GM18520 (cell line): Measurements from ENCODE around the gene ZFYVE28.

Source experiments
- ATAC-seq: cut with Tn5 transposase; IDR thresholded peaks from one replicate; pipeline ENCODE4 v1.9.1; 2021; ENCODE audit not compliant: unreplicated experiment

ZFYVE28 gene

DNA sequence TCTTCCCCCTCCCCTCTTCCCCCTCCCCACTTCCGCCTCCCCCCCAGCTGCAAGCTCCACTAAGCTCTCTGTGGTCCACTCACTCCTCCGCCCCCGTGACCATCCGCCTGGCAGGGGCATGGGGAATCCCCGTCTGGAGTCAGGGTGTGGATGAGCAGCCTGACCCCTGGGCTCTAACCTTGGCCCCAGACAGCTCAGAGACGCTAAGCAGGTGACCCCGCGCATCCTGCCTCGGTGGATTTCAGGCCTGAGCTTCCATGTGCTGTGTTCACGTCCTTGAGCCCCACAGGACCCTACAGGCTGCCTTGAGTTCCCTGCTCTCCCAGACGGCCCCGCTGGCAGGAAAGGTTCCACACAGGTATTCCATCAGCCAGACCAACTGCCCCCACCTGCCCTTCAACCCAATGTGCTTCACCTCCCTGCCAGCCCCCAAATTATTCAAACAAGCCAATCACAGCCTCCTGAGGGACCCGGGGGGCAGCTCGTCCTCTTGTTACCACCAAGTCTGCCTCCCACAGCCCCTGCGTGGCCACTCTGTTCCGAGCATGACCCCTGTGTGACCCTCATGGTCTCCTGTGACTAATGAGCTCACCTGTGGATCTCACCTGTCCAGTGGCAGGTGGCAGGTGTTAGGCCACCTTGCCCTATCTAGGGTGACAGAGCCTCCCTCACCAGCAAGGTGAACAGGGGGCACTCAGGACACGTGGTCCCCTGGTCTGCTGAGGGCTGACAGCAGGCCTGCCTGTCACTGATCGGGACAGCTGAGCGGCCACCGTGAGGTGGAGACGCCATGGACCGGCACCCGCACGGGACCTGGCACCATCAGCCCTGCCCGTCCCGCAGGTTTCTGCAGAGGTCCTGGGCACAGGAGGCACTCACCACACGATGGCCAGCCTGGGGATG is 83.4 kb downstream of the ZFYVE28 start:
- no peak for ATAC-seq

DNA sequence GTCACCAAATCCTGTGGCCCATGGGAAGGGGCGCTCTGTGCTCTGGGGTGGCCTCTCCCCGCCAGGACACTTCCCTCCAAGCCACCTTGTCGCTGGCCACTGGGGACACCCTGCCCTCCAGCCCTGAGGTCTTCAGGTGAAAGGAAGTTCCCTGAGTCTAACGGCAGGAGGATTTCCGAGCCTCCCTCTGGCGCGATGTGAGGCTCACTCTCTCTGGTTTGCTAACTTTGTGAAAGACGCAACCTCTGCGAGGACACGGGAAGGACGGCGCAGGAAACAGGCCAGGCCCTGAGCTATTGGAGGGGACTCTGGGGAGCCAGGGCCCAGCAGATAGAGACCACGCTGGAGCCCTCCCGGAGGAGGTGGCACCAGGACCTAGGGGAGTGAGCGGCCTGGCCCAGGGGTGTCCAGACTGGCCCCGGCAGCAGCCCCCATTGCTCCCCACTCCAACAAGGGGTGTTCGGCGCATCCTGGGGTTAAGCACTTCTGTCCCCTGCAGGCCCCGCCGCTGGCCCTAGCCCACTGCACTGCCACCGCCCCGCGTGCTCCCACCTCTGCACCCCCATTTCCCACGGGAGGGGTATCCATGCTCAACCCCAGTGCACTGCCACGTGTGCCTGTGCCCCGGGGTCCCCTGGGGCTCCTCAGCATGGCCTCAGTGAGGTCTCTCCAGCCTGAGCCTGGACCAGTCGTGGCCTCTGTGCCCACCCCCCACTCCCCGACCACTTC is 84.4 kb downstream of the ZFYVE28 start:
- no peak for ATAC-seq

- ATAC-seq: no peak
Observed at GRCh38 chr4:2333356-2333841, 85.0 kb downstream of the ZFYVE28 start.

DNA sequence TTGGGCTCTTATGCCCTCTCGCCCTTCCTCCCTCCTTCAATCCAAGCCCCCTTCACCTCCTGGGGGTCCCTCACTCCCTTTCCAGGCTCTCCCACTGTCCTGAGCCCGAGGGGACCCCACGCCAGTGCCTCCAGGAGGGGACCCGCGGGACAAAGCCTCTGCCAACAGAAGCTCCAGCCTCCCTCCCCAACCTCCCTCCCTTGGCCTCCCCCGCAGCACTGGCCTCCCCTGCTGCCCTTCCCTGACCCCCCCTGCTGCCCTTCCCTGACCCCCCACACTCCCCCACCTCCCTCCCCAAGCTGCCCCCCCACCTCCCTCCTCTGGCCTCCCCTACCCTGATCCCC is 85.5 kb downstream of the ZFYVE28 start:
- no peak for ATAC-seq

- ATAC-seq: no peak
Observed at GRCh38 chr4:2332201-2332975, 86.1 kb downstream of the ZFYVE28 start.

DNA sequence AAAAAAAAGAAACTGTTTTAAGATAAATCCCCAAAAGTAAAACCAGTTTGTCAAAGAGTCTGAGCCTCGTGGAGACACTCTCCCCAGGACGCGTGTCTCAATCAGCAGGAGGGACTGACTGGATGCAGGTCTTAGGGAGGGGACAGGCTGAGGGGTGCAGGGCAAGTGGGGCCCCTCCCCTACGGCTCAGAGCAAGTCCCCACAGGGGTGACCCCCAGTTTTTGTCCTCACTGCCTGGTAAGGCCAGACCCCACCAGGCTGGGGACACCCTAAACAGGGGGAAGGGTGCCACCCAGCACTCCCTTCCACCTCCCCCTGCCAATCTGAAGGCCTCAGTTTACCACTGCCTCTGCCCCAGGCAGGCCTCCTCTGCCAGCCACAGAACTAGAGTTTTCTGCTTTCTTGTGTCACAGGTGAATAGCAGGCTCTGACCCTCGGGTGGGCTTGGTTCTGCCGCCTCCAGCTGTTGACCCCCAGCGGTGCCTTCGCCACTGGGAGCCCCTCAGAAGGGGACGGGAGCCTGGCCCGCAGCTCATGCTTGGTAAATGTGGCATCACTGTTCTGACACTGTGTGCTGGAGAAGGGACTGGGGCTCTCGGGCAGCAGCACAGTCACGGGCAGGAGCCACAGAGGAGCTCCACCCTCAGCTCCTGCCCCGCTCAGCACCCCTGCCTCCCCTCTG is 86.8 kb downstream of the ZFYVE28 start:
- no peak for ATAC-seq

- no peak for ATAC-seq
Observed at GRCh38 chr4:2331043-2331420, 87.4 kb downstream of the ZFYVE28 start.

DNA sequence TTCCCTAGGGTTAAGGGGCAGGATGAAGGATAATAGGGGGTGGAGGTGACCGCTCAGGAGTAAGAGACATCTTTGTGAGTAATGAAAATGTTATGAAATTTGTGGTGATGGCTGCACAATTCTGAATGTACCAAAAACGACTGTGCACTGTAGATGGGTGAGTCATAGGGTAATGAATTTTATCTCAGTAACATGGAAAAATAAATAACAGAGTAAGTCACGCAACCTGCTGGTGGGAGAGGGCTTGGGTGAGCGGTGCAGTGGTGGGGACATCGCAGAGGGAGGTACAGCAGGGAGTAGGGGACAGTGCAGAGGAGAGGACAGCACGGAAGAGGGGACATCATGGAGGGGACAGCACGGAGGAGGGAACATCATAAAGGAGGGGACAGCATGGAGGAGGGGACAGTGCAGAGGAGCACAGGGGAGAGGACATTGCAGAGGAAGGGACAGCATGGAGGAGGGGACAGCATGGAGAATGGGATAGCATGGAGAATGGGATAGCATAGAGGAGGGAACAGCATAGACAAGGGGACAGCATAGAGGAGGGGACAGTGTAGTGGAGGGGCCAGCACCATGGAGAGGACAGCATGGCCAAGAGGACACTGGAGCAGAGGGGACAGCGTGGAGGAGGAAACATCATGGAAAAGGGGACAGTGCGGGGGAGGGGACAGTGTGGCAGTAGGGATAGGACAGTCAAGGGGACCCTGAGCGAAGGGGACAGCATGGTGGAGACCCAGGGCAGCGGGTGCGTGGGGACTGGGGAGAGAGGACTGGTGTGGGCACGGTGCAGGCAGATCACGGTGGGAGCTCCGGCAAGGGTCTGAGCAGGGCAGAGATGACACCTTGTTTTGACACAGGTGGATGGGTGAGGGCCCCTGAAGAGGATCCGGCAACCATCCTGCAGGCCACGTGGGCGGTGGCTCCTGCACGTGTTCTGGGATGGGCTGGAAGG is 88.1 kb downstream of the ZFYVE28 start:
- no peak for ATAC-seq

DNA sequence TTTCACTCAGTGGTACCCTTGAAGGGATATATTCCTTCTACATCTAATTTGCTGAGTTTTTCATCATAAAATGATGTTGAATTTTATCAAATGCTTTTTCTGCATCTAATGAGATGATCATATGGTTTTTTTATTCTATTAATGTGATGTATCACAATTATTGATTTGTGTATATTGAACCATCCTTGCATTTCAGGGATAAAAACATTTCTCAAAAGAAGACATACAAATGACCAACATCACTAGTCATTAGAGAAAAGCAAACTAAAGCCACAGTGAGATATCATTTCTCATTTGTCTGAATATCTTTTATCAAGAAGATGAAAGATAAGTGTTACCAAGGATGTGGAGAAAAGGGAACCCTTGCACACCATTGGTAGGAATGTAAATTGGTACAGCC is 90.9 kb downstream of the ZFYVE28 start:
- ATAC-seq: no peak

DNA sequence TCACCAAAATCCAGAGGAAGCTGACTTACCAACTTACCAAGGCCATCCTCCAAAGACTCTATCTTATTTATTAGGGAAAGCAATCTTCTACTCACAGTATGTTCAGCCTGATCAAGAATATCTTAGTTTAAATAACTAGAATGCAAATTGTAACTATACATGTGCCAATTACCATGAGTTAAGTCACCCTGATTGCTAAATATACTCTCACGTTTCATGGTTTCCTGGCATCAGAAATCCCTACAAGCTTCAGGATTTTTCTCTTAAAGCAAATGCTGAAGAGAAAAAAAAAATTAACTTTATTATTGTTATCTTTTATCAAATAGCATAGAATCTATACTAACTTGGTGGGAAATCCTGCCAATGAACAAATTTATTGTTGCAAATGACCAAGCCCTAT is 93.6 kb downstream of the ZFYVE28 start:
- no peak for ATAC-seq

- ATAC-seq: no peak
Observed at GRCh38 chr4:2322841-2323240, 95.6 kb downstream of the ZFYVE28 start.

DNA sequence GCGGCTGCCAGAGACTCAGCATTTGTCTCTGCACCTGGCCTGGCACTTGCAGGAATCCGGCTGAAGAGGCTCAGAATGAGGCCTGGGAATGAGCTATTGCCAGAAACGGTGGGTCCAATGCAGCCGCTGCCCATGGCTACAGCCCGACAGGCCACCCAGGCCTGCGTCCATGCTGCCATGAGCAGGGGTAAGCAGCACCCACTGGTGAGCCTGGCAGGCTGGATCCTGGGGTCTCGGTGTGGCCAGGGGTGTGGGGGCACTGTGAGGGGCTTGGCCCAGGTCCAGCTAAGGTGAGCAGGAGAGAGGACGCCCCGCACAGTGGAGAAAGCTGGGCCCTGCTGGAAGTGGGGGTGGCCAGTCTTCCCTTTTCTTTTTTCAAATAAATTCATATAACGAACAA is 96.2 kb downstream of the ZFYVE28 start:
- ATAC-seq: no peak

DNA sequence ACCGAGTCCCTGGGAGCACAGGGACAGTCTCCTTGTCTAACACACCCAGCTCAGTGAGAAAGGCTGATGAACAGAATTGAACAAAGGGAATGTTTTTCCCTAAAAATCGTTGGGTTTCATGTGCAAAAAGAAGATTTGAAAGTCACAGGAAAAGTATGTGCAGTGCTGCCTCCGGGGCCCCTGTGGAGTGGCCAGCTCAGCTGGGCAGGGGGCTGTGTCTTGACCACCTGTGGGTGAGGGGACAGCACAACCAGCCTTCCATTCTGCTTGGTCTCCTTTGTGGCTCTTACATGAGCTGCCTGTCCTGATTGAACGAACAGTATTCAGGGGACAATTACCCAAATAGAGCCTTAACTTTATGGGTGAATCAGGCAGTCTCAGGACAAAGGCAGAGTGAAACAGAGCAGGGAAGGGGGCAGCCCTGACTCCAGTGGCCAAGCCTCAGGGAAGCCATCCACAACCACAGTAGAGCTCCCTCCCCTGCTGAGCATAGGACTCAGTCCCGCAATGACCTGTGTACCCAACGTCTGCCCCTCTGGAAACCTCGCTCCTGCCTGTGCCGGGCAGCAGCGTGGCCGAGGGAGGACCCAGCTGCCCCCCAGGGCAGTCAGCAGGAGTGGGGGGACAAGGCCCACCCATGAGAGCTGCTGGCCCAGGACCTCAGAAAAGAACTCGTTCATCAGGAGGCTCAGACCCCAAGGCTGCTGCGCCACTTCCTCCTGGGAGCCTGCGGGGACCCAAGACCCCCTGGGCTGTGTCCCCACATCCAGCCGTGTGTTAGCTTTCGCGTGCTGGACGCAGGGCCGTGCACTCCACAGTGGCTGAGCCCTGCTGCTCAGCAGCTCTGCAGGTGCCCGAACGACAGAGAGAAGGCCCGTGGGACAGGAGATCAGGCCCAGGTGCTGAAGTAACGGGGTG is 96.9 kb downstream of the ZFYVE28 start:
- ATAC-seq: no peak

DNA sequence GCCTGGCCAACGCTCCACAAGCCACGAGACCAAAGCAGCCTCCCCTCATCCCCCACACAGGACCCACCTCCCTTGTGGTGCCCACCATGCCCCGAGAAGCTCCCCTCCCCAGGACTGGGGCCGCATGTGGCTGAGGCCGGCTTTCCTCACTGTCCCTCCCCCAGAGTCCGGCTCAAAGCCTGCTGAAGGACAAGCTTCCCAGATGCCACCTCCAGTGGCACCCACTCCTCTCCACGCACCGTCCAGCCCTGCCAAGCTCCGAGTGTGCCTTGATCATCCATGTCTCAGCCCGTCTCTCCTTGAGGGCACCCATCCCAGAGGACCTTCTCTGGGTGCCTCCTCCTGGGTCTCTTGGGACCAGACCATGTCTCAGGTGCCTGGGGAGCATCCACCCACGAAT is 97.7 kb downstream of the ZFYVE28 start:
- no peak for ATAC-seq

DNA sequence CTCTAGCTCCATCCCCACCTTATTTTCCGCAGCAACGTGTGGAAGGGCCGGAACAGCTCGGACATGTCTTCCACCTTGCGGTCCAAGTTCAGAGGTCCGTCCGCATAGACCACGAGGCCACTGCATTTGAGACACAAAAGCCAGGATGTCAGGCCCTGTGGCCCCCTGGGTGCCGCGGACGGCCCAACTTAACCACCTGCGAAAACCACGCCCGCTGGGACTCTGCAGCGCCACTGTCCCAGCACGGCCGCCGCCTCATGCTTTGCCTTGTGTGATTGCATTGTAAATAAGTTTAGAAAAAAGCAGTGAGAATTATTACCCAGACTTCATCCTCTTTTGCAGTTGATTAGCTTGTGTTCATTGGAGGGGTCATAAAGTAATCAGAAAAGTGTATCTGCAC is 98.3 kb downstream of the ZFYVE28 start:
- ATAC-seq: no peak

DNA sequence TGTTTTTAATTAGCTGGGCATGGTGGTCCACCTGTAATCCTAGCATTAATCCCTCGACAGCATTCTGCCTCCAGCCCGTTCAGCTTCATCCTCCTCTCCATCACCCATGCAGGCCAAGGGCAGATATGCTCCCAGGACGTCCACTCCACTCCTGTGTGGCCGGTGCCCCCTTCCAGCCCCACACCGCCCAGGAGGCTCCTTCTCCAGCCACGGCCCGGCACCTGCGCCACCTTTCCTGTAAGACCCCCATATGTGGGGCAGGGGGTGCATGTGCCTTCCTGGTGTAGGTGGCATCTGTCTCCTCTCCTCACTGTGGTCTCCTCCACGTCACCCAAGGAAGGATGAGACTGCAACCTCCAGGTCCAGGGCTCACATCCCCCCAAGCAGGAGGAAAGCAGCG is 99.6 kb downstream of the ZFYVE28 start:
- ATAC-seq: no peak

GRCh38 chr4:2318476-2318875 is 100.0 kb downstream of the ZFYVE28 start:
- no peak for ATAC-seq

GRCh38 chr4:2313366-2313765 is 105.1 kb downstream of the ZFYVE28 start:
- no peak for ATAC-seq
